Endothelial cell (in vitro differentiated cells): ENCODE data around the gene NR0B1. TPM values are rescaled to one million over a fixed set of nuclear protein-coding genes. Genes with fewer than 3 reads are reported as not detected.

ENCODE experiments used
- DNase-seq: peaks from one replicate; pipeline ENCODE4 v3.0.0; 2021; ENCODE audit warnings: low spot score
- H3K27ac Mint-ChIP-seq: one replicate; pipeline ENCODE4 v1.8.0; 2021; ENCODE audit warnings: mixed read lengths, inconsistent platforms; ENCODE audit not compliant: unreplicated experiment
- H3K27me3 Mint-ChIP-seq: one replicate; pipeline ENCODE4 v1.8.0; 2021; ENCODE audit warnings: mild to moderate bottlenecking, moderate library complexity, mixed read lengths, inconsistent platforms; ENCODE audit not compliant: unreplicated experiment
- H3K36me3 Mint-ChIP-seq: one replicate; pipeline ENCODE4 v1.8.0; 2021; ENCODE audit warnings: mild to moderate bottlenecking, low read depth, mixed read lengths, inconsistent platforms; ENCODE audit not compliant: unreplicated experiment
- H3K4me1 Mint-ChIP-seq: one replicate; pipeline ENCODE4 v1.8.0; 2021; ENCODE audit warnings: mild to moderate bottlenecking, mixed read lengths, inconsistent platforms; ENCODE audit not compliant: unreplicated experiment
- H3K4me3 Mint-ChIP-seq: one replicate; pipeline ENCODE4 v1.8.0; 2021; ENCODE audit warnings: mild to moderate bottlenecking, mixed read lengths, inconsistent platforms; ENCODE audit not compliant: unreplicated experiment
- H3K9me3 Mint-ChIP-seq: one replicate; pipeline ENCODE4 v1.8.0; 2021; ENCODE audit warnings: mixed read lengths, inconsistent platforms; ENCODE audit not compliant: unreplicated experiment
- CTCF ChIP-seq: fragments of 200-600 bp; sonication (generic); IDR thresholded peaks from one replicate; pipeline ENCODE4 v1.5.0; 2021; ENCODE audit warnings: antibody characterized with exemption; ENCODE audit not compliant: unreplicated experiment
- total RNA-seq: library from RNA; stranded (reverse); fragmentation: NEBNext Ultra II Directional; extraction: Animal tissue kit (Norgen Biotek cat#: 25700); gene quantifications from one replicate; pipeline ENCODE4 v1.2.1, GENCODE V29; 2021; ENCODE audit not compliant: unreplicated experiment

Gene NR0B1
- total RNA-seq, 1 donor from 2014 or later, result not detected

DNA sequence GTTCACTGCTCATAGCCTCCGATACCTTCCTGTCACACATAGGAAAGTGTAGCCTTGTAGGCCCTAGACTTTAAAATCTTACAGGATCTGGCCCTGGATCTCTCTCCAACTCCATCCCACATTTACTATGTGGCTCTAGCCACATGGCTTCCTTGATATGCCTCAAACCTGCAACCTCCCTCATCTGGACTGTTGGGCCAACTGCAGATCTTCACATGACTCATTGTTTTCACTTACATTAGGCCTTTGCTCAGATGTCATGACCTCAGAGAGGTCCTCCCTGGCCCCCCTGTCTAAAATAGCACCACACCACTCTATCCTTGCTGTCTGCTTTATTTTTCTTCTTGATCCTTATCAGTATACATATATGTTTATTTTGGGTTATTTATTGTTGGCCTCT, 8.1 kb upstream of the NR0B1 start:
- H3K9me3 Mint-ChIP-seq, result no peaks in the 10 kb centered on the region
- no peak for DNase-seq
- TF ChIP-seq CTCF, result no peak

DNA sequence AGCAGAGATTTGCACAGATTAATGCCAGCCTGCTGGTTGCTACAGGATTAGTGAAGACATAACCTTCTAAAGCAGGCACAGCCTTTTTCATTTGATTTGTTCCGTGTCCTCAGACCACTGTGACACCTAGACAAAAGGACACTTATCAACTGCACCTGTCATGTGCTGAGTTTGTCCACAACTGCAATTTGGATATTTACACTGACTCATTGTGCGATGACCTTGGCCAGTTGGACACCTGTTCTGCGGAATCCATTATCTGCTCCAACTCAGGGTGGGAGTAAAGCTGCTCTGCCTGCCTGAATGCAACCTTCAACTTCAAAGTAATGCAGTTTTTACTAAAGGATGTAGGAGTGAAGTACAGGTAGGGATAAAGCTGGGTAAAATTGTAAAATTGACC, 4.1 kb upstream of the NR0B1 start:
- no peak for DNase-seq
- H3K9me3 Mint-ChIP-seq, result no peaks in the 10 kb centered on the region
- H3K4me1 Mint-ChIP-seq, result no peaks in the 10 kb centered on the region
- no peak overlapping the region for H3K27ac Mint-ChIP-seq
- no peaks in the 10 kb centered on the region for H3K36me3 Mint-ChIP-seq
- peaks cover 4% of the 10 kb centered on the region for H3K27me3 Mint-ChIP-seq
- no peak overlapping the region for H3K4me3 Mint-ChIP-seq
- no peak for TF ChIP-seq CTCF

More for the DNA sequence above, 8.1 kb upstream of the NR0B1 start:
- Mint-ChIP-seq H3K36me3 (no peaks in the 10 kb centered on the region), H3K27ac (no peak overlapping the region), H3K4me3 (no peak overlapping the region), H3K4me1 (no peaks in the 10 kb centered on the region), H3K27me3 (no peaks in the 10 kb centered on the region)

- Mint-ChIP-seq H3K27me3 (peaks cover 6% of the 10 kb centered on the region), H3K36me3 (no peaks in the 10 kb centered on the region), H3K9me3 (no peaks in the 10 kb centered on the region), H3K27ac (no peak overlapping the region), H3K4me3 (no peak overlapping the region), H3K4me1 (no peaks in the 10 kb centered on the region)
- DNase-seq, result no peak
- TF ChIP-seq CTCF, result no peak
Observed at GRCh38 chrX:30312858-30313257, 3.7 kb upstream of the NR0B1 start.

GRCh38 chrX:30310429-30311206, 1.4 kb upstream of the NR0B1 start:
- H3K4me3 Mint-ChIP-seq, result no peak overlapping the region

More at GRCh38 chrX:30310429-30311206, 1.4 kb upstream of the NR0B1 start:
- no peak for DNase-seq
- H3K4me1 Mint-ChIP-seq, result no peaks in the 10 kb centered on the region
- peaks cover 6% of the 10 kb centered on the region for H3K27me3 Mint-ChIP-seq
- H3K27ac Mint-ChIP-seq, result no peak overlapping the region
- H3K9me3 Mint-ChIP-seq, result no peaks in the 10 kb centered on the region
- TF ChIP-seq CTCF, result no peak
- H3K36me3 Mint-ChIP-seq, result no peaks in the 10 kb centered on the region
